GM12878 (cell line): ENCODE results near the gene NLGN1.

Experiments used
- BMI1 ChIP-seq: fragments of 450-650 bp; IDR thresholded peaks from 2 replicates; pipeline ENCODE4 v1.6.1; 2016; ENCODE audit warnings: mild to moderate bottlenecking, moderate library complexity, borderline replicate concordance
- CHD1 ChIP-seq: IDR thresholded peaks from 2 replicates; pipeline ENCODE4 v1.6.1; 2012; ENCODE audit warnings: low read depth, low read length, improper control_type of control experiment
- CTCF ChIP-seq, 3 experiments: IDR thresholded peaks in 2 of 3; conservative IDR thresholded peaks in 1 of 3; 2 replicates each; pipeline ENCODE4 v1.5.1; 2011; ENCODE audit warnings: low read depth in 3 of 3, low read length in 3 of 3, mild to moderate bottlenecking in 3 of 3, control low read depth in 2 of 3, moderate library complexity in 2 of 3, inconsistent platforms in 1 of 3, mixed read lengths in 1 of 3; ENCODE audit not compliant: control insufficient read depth in 2 of 3, insufficient read depth in 1 of 3; ENCODE audit errors: extremely low read depth in 1 of 3
- DPF2 ChIP-seq: fragments of 450-650 bp; IDR thresholded peaks from 2 replicates; pipeline ENCODE4 v1.6.1; 2017; ENCODE audit warnings: mild to moderate bottlenecking
- NFYB ChIP-seq: IDR thresholded peaks from 2 replicates; pipeline ENCODE4 v1.6.1; 2011; ENCODE audit warnings: low read depth, mild to moderate bottlenecking, low read length, improper control_type of control experiment, moderate library complexity; ENCODE audit not compliant: insufficient read depth
- POLR2AphosphoS2 ChIP-seq: IDR thresholded peaks from 2 replicates; pipeline ENCODE4 v1.6.1; 2011; ENCODE audit warnings: low read depth, mild to moderate bottlenecking, low read length, improper control_type of control experiment, moderate library complexity
- POLR2AphosphoS5 ChIP-seq: IDR thresholded peaks from 2 replicates; pipeline ENCODE4 v1.6.1; 2011; ENCODE audit warnings: mild to moderate bottlenecking, low read length, inconsistent platforms
- RAD21 ChIP-seq: IDR thresholded peaks from 2 replicates; pipeline ENCODE4 v1.6.1; 2011; ENCODE audit warnings: mild to moderate bottlenecking, low read depth, low read length, moderate library complexity; ENCODE audit not compliant: insufficient read depth
- SIN3A ChIP-seq: IDR thresholded peaks from 2 replicates; pipeline ENCODE4 v1.6.1; 2012; ENCODE audit warnings: low read depth, low read length, improper control_type of control experiment

- TF ChIP-seq SIN3A, result no peak
- no peak for TF ChIP-seq POLR2AphosphoS2
- no peak for TF ChIP-seq CTCF (IDR thresholded peaks at IDR 0.05 in 2 of 3, conservative IDR thresholded peaks at IDR 0.05 in 1 of 3; ENCODE audit: control insufficient read depth in 2 of 3, extremely low read depth in 1 of 3, insufficient read depth in 1 of 3, low read depth in 3 of 3, low read length in 3 of 3)
- TF ChIP-seq NFYB, result no peak
- no peak for TF ChIP-seq CHD1
- TF ChIP-seq DPF2, result no peak
- no peak for TF ChIP-seq RAD21
- TF ChIP-seq BMI1, result no peak
- no peak for TF ChIP-seq POLR2AphosphoS5
These were observed 442.3 kb downstream of the NLGN1 start for GRCh38 chr3:173839859-173840258.
